Measurements from ENCODE around the gene RNF128.

Gene RNF128

DNA sequence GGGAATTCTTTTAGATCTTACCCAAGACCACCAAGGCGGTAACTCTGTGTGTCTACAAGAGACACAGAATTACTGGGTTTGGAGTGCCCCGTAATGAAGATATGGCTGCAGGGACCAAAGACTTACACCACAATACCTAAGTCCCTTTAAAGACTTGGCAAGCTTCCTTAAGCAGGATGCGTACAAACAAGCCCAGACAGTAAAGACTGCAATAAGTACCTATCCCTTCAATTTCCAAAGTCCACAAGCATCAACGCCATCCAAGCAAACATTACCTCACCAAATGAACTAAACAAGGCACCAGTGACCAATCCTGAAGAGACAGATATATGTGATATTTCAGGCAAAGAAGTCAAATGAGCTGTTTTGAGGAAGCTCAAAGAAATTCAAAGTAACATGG lies 42.3 kb upstream of the RNF128 start:
- Histone ChIP-seq H3K27ac (ENCODE audit: extremely low read depth, low read depth, low read length) (no peak overlapping the region), H3K4me1 (ENCODE audit: control insufficient read depth, insufficient read depth, low read length) (no peaks in the 10 kb centered on the region), H3K4me3 (ENCODE audit: low read depth, low read length) (no peak overlapping the region), H3K9me3 (ENCODE audit: control insufficient read depth, insufficient read depth, low read depth, low read length) (no peaks in the 10 kb centered on the region), H3K36me3 (ENCODE audit: control insufficient read depth in 2 of 2, insufficient read depth in 1 of 2, low read length in 2 of 2) (no peaks in the 10 kb centered on the region)
- TF ChIP-seq SALL2 (tag by site-specific recombination; IDR thresholded peaks at IDR 0.05; ENCODE audit: borderline replicate concordance) (no peak), ZNF248 (tag by site-specific recombination; IDR thresholded peaks at IDR 0.05) (no peak), ZIC2 (tag by site-specific recombination; IDR thresholded peaks at IDR 0.05) (no peak), ZSCAN4 (tag by site-specific recombination; IDR thresholded peaks at IDR 0.05) (no peak), ZSCAN18 (tag by site-specific recombination; IDR thresholded peaks at IDR 0.05) (no peak), KLF9 (tag by site-specific recombination; IDR thresholded peaks at IDR 0.05; ENCODE audit: low read depth) (no peak), ZNF24 (tag by site-specific recombination; IDR thresholded peaks at IDR 0.05) (no peak), ZBTB20 (tag by site-specific recombination; IDR thresholded peaks at IDR 0.05) (no peak), ZNF184 (tag by site-specific recombination; IDR thresholded peaks at IDR 0.05) (no peak), ZNF560 (tag by site-specific recombination; IDR thresholded peaks at IDR 0.05; ENCODE audit: borderline replicate concordance) (no peak), ZNF501 (tag by site-specific recombination; IDR thresholded peaks at IDR 0.05) (no peak), ZBTB6 (tag by site-specific recombination; IDR thresholded peaks at IDR 0.05) (no peak), ZNF791 (tag by site-specific recombination; IDR thresholded peaks at IDR 0.05) (no peak), ZNF19 (tag by site-specific recombination; IDR thresholded peaks at IDR 0.05; ENCODE audit: low read depth) (no peak), ZNF302 (tag by site-specific recombination; IDR thresholded peaks at IDR 0.05; ENCODE audit: low read depth) (no peak), ZNF121 (tag by site-specific recombination; IDR thresholded peaks at IDR 0.05) (no peak), BCL11A (tag by site-specific recombination; IDR thresholded peaks at IDR 0.05; ENCODE audit: low read depth) (no peak), ZSCAN23 (tag by site-specific recombination; IDR thresholded peaks at IDR 0.05) (no peak), ZNF626 (tag by site-specific recombination; IDR thresholded peaks at IDR 0.05) (no peak)
- TF ChIP-seq, protein P1, sequence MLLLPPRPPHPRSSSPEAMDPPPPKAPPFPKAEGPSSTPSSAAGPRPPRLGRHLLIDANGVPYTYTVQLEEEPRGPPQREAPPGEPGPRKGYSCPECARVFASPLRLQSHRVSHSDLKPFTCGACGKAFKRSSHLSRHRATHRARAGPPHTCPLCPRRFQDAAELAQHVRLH (tag by site-specific recombination; IDR thresholded peaks at IDR 0.05) = no peak
- ChIA-PET CTCF (no interaction called here), POLR2A (no interaction called here)

DNA sequence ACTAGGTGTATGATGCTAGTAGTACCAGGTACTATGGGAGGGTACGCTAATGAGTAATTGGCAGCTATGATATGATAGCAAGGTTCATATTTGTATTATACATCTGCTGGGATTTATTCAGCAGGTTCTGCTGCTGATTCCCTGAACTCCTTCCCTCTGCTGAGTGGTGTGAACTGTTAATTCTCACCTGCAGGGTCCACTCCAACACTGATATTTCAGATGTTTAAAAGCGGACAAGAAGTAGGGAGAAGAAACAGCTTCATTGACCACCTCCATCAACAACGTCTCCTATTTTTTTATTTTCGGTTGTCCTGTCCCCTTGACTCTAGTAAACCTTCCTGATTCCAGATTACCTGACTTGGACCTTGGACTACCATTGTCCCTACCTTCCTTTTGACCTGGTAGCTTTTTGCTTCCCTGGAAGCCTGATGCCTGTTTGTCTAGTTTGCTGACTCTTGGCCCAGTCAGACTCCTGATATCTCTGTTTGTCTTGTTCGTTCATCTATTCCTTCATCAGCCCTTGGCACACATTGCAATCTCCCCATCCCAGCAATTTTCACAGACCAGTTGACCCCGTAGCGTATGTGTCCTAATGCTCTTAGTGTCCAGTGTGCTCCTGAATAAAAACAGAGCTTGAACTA lies 34.0 kb upstream of the RNF128 start:
- POLR2A ChIA-PET = interaction anchor here (0.8 kb wide), 1 partner anchor 34 kb away, joined by 4 read pairs; the partner anchor contains the start of gene RNF128
- CTCF ChIA-PET = interaction anchor here (0.6 to 1.7 kb wide), 4 partner anchors 13 to 35 kb away, joined by 3 to 5 read pairs (median 3); no protein-coding TSS in a partner anchor
- TF ChIP-seq ZBTB8A (tag by site-specific recombination; IDR thresholded peaks at IDR 0.05) = no peak
- TF ChIP-seq ZNF121 (tag by site-specific recombination; IDR thresholded peaks at IDR 0.05) = no peak
- no peak for TF ChIP-seq ZSCAN4 (tag by site-specific recombination; IDR thresholded peaks at IDR 0.05)
- TF ChIP-seq ZNF280D (tag by site-specific recombination; IDR thresholded peaks at IDR 0.05) = no peak
- no peak for TF ChIP-seq ZNF248 (tag by site-specific recombination; IDR thresholded peaks at IDR 0.05)
- no peak for TF ChIP-seq ZNF776 (tag by site-specific recombination; IDR thresholded peaks at IDR 0.05; ENCODE audit: borderline replicate concordance)
- TF ChIP-seq ZNF658 (tag by site-specific recombination; IDR thresholded peaks at IDR 0.05) = no peak
- no peak for TF ChIP-seq ZNF654 (tag by site-specific recombination; IDR thresholded peaks at IDR 0.05; ENCODE audit: low read depth)

More for the DNA sequence above, 34.0 kb upstream of the RNF128 start:
- Histone ChIP-seq H3K36me3 (ENCODE audit: control insufficient read depth in 2 of 2, insufficient read depth in 1 of 2, low read length in 2 of 2) (no peaks in the 10 kb centered on the region), H3K9me3 (ENCODE audit: control insufficient read depth, insufficient read depth, low read depth, low read length) (no peaks in the 10 kb centered on the region), H3K4me1 (ENCODE audit: control insufficient read depth, insufficient read depth, low read length) (no peaks in the 10 kb centered on the region), H3K27ac (ENCODE audit: extremely low read depth, low read depth, low read length) (no peak overlapping the region), H3K4me3 (ENCODE audit: low read depth, low read length) (no peak overlapping the region)

Data from HEK293 (cell line).